ENCODE measurements around the gene DPY19L3.
"Not testable (repeated sequence)": the region's sequence is repeated elsewhere in the genome, so short reads cannot be mapped to it uniquely, and the experiment has no call there.

The DPY19L3 gene

GRCh38 chr19:32442650-32443049 is 37.1 kb downstream of the DPY19L3 start:
- no peak overlapping the region for H3K27ac ChIP-seq (ENCODE audit: low read depth, low read length)
- peaks cover 29% of the 10 kb centered on the region for H3K36me3 ChIP-seq (ENCODE audit: control insufficient read depth, low read length)
- no peaks in the 10 kb centered on the region for H3K79me2 ChIP-seq (ENCODE audit: control insufficient read depth, low read length)
- no peaks in the 10 kb centered on the region for H3K4me1 ChIP-seq (ENCODE audit: control insufficient read depth, low read length)
- TF ChIP-seq CTCF (IDR thresholded peaks at IDR 0.05; ENCODE audit: low read depth, low read length, poor library complexity, severe bottlenecking) (no peak), EZH2phosphoT487 (IDR thresholded peaks at IDR 0.05; ENCODE audit: borderline replicate concordance, low read length) (no peak)
- H3K27me3 ChIP-seq (ENCODE audit: control insufficient read depth, low read length), result no peaks in the 10 kb centered on the region
- H3F3A ChIP-seq (ENCODE audit: control insufficient read depth, insufficient read depth), result no peaks in the 10 kb centered on the region
- H4K20me1 ChIP-seq (ENCODE audit: control insufficient read depth, insufficient read depth, low read depth, low read length), result no peaks in the 10 kb centered on the region
- no peaks in the 10 kb centered on the region for H3K9me3 ChIP-seq (ENCODE audit: control insufficient read depth, insufficient read depth, low read length)
- H3K4me3 ChIP-seq (ENCODE audit: low read length), result no peak overlapping the region
- no peaks in the 10 kb centered on the region for H3K9me2 ChIP-seq (replicated peaks; ENCODE audit: control insufficient read depth, low read length)
- no peak overlapping the region for H3K4me2 ChIP-seq (ENCODE audit: low read length)

- H3K4me2 ChIP-seq (ENCODE audit: low read length); H3K4me3 ChIP-seq (ENCODE audit: low read length); H3K4me1 ChIP-seq (ENCODE audit: control insufficient read depth, low read length); H3K27ac ChIP-seq (ENCODE audit: low read depth, low read length); H3K27me3 ChIP-seq (ENCODE audit: control insufficient read depth, low read length); H3K9me2 ChIP-seq (replicated peaks; ENCODE audit: control insufficient read depth, low read length); H3K79me2 ChIP-seq (ENCODE audit: control insufficient read depth, low read length); H3F3A ChIP-seq (ENCODE audit: control insufficient read depth, insufficient read depth); H3K9me3 ChIP-seq (ENCODE audit: control insufficient read depth, insufficient read depth, low read length); H4K20me1 ChIP-seq (ENCODE audit: control insufficient read depth, insufficient read depth, low read depth, low read length): not testable (repeated sequence)
- peaks cover 21% of the 10 kb centered on the region for H3K36me3 ChIP-seq (ENCODE audit: control insufficient read depth, low read length)
Observed at GRCh38 chr19:32447534-32447933, 42.0 kb downstream of the DPY19L3 start.

GRCh38 chr19:32448026-32448425 is 42.5 kb downstream of the DPY19L3 start:
- TF ChIP-seq EZH2phosphoT487 (IDR thresholded peaks at IDR 0.05; ENCODE audit: borderline replicate concordance, low read length) (no peak), CTCF (IDR thresholded peaks at IDR 0.05; ENCODE audit: low read depth, low read length, poor library complexity, severe bottlenecking) (no peak)
- Histone ChIP-seq H3K9me2 (replicated peaks; ENCODE audit: control insufficient read depth, low read length) (no peaks in the 10 kb centered on the region), H3K4me1 (ENCODE audit: control insufficient read depth, low read length) (no peaks in the 10 kb centered on the region), H3K79me2 (ENCODE audit: control insufficient read depth, low read length) (no peaks in the 10 kb centered on the region), H3K9me3 (ENCODE audit: control insufficient read depth, insufficient read depth, low read length) (no peaks in the 10 kb centered on the region), H4K20me1 (ENCODE audit: control insufficient read depth, insufficient read depth, low read depth, low read length) (no peaks in the 10 kb centered on the region), H3K36me3 (ENCODE audit: control insufficient read depth, low read length) (peaks cover 16% of the 10 kb centered on the region), H3K4me3 (ENCODE audit: low read length) (no peak overlapping the region), H3K27ac (ENCODE audit: low read depth, low read length) (no peak overlapping the region), H3F3A (ENCODE audit: control insufficient read depth, insufficient read depth) (no peaks in the 10 kb centered on the region), H3K4me2 (ENCODE audit: low read length) (no peak overlapping the region), H3K27me3 (ENCODE audit: control insufficient read depth, low read length) (no peaks in the 10 kb centered on the region)

- no peaks in the 10 kb centered on the region for H3K79me2 ChIP-seq (ENCODE audit: control insufficient read depth, low read length)
- no peak for TF ChIP-seq CTCF (IDR thresholded peaks at IDR 0.05; ENCODE audit: low read depth, low read length, poor library complexity, severe bottlenecking)
- no peak for TF ChIP-seq EZH2phosphoT487 (IDR thresholded peaks at IDR 0.05; ENCODE audit: borderline replicate concordance, low read length)
- H3K4me1 ChIP-seq (ENCODE audit: control insufficient read depth, low read length), result no peaks in the 10 kb centered on the region
- H3K27ac ChIP-seq (ENCODE audit: low read depth, low read length), result no peak overlapping the region
- no peaks in the 10 kb centered on the region for H3K9me2 ChIP-seq (replicated peaks; ENCODE audit: control insufficient read depth, low read length)
- H3K27me3 ChIP-seq (ENCODE audit: control insufficient read depth, low read length), result no peaks in the 10 kb centered on the region
- H3K4me3 ChIP-seq (ENCODE audit: low read length), result no peak overlapping the region
- no peaks in the 10 kb centered on the region for H4K20me1 ChIP-seq (ENCODE audit: control insufficient read depth, insufficient read depth, low read depth, low read length)
- no peak overlapping the region for H3K4me2 ChIP-seq (ENCODE audit: low read length)
- H3K36me3 ChIP-seq (ENCODE audit: control insufficient read depth, low read length), result peaks cover 10% of the 10 kb centered on the region
- no peaks in the 10 kb centered on the region for H3K9me3 ChIP-seq (ENCODE audit: control insufficient read depth, insufficient read depth, low read length)
- H3F3A ChIP-seq (ENCODE audit: control insufficient read depth, insufficient read depth), result no peaks in the 10 kb centered on the region
Observed at GRCh38 chr19:32450217-32450616, 44.6 kb downstream of the DPY19L3 start.

Data from DOHH2 (cell line).